ENCODE results near the gene PDXDC1. TPM values are rescaled to one million over a fixed set of nuclear protein-coding genes. Genes with fewer than 3 reads are reported as not detected.
A peak's percentile ranks its signal among the peaks of the same experiment; 100 is the strongest.
"Not testable (repeated sequence)": the region's sequence is repeated elsewhere in the genome, so short reads cannot be mapped to it uniquely, and the experiment has no call there.

The PDXDC1 gene
- total RNA-seq, 1 donor from 2014 or later = 72.6 TPM

DNA sequence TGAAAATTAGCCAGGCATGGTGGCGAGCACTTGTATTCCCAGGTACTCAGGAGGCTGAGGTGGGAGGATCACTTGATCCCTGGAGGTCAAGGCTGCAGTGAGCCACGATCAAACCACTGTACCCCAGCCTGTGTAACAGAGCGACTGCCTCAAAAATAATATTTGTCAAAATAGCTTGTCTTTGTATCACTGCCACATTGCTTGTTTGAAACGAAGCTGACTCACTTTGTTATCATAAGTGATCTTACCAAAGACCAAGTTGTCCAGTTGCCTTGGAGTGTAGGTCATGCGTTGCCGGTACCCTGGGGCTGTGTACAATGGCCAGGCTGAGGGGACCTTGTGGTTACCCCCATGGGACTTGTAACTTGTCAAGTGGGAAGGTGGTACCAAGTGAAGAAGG, 21.9 kb downstream of the PDXDC1 start:
- DNase-seq; intact Hi-C loops (cut with DNase I): not testable (repeated sequence)
- peak; percentile 20 for ATAC-seq (ENCODE audit: poor library complexity)

DNA sequence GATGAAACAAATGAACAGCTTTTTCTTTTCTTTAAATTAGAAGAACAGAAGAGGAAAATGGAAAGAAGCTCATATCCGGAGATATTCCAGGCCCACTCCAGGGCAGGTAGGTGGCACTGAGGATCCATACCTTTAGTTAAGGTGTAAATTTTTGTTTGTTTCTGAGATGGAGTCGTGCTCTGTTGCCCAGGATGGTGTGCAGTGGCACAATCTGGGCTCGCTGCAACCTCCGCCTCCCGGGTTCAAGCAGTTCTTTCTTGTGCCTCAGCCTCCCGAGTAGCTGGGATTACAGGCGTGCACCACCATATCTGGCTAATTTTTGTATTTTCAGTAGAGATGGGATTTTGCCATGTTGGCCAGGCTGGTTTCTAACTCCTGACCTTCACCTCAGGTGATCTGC, 23.5 kb downstream of the PDXDC1 start:
- not testable (repeated sequence) for ATAC-seq (ENCODE audit: poor library complexity); DNase-seq

DNA sequence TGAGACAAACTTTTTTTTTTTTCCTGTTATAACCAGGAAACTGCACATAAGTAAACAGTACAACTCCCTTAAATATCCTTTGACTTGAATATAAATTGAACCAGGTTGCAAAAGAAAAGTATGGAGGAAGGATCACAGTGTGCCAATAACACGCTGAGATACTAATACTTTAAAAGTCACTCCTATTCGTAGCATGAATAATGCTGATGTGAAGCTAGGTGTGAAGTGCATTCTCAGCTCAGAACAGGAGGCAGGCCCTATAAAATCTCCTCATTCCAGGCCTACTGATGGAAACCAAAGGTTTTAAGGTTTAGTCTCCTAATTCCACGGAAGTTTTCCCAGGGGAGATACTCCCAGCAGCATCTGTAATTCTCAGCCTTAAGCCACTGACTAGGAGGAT, 25.0 kb downstream of the PDXDC1 start:
- ATAC-seq (ENCODE audit: poor library complexity); intact Hi-C loops (cut with DNase I); DNase-seq: not testable (repeated sequence)

More for the DNA sequence above, 23.5 kb downstream of the PDXDC1 start:
- intact Hi-C loops (cut with DNase I) = not testable (repeated sequence)

DNA sequence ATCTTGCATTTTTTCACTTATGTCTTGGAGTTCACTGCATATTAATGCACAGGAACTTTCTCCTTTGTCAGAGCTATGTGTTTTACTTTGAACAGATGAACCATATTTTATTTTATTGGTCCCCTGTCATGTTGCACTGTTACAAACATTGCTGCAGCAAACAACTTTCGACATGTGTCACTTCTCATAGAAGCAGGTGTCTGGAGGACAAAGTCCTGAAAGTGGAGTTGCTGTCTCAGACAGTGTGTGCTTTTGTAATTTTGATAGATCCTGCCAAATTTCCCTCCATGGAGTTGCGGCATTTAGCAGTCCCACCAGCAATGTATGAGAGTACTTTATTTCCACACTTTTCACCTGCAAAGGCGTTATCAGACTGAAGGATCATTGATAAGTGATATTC, 27.6 kb downstream of the PDXDC1 start:
- DNase-seq; ATAC-seq (ENCODE audit: poor library complexity); intact Hi-C loops (cut with DNase I): not testable (repeated sequence)

DNA sequence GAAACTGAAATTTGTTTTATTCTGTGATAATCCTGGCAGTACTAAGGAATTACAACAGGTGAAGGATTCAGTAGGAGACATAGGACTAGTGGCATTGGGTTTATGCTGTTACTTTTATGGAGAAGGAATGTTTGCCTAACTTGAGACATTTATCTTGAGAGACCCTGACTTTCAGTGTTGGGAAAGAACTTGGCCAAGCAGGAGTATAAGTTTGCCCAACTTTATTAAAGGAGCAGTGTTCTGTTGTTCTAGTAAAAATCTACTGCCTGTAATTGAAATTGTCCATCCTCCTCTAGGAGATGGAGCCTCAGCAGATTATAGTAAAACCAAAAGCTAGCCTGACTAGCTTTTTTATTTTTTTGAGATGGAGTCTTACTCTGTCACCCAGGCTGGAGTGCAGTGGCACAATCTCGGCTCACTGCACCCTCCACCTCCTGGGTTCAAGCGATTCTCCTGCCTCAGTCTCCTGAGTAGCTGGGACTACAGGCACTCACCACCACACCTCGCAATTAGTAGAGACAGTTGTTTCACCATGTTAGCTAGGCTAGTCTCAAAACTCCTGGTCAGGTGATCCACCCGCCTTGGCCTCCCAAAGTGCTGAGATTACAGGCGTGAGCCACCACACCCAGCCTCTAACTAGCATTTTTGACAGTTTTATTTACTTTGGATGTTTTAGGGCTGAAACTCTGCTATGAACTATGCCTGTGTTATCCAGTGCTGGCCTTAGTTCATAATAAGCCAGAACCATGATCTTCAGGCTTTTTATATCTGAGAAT, 30.7 kb downstream of the PDXDC1 start:
- peak; percentile 73 for ATAC-seq (ENCODE audit: poor library complexity)
- DNase-seq; intact Hi-C loops (cut with DNase I): not testable (repeated sequence)

DNA sequence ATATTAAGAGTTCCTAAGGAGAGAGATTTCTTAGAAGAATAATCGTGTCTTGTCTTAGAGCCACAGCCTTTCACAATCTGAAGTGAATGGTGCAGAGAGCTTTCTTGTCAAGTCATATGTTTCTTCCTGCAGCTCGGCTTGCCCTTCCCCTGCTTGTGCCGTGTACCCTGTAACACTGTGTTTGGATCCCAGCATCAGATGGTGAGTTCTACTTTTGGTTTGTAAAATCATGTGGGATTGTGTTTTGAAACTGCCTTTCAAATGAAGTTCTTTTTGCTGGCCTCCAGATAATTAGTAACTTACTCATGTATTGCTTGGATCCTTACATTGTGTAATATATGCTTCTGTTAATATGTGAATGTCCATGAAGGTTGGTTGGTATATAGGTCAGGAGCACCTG, 33.8 kb downstream of the PDXDC1 start:
- intact Hi-C loops (cut with DNase I); ATAC-seq (ENCODE audit: poor library complexity); DNase-seq: not testable (repeated sequence)

- DNase-seq; ATAC-seq (ENCODE audit: poor library complexity); intact Hi-C loops (cut with DNase I): not testable (repeated sequence)
These were observed 38.1 kb downstream of the PDXDC1 start for GRCh38 chr16:15012941-15013340.

- intact Hi-C loops (cut with DNase I); ATAC-seq (ENCODE audit: poor library complexity); DNase-seq: not testable (repeated sequence)
These were observed 40.8 kb downstream of the PDXDC1 start for GRCh38 chr16:15015671-15016070.

DNA sequence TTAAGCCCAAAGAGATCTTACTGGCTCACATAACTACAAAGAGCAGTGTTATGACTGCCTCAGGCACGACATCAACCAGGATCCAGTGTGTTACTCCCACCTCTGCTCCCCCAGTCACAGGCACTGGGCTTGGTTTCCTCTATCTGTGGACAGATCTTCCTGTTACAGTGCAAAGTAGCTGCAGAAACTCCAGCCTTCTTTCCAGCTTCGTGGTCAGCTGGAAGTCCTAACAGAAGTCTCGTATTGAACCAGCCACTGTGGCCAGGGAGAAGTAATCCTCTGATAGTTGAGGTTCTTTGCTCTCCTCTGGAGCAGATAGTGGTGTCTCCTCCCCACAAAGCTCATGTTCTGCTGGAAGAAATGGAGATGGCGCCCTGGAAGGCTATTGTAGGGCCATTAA, 41.5 kb downstream of the PDXDC1 start:
- intact Hi-C loops (cut with DNase I); ATAC-seq (ENCODE audit: poor library complexity): not testable (repeated sequence)

GRCh38 chr16:15016951-15017580, 42.2 kb downstream of the PDXDC1 start:
- DNase-seq = not testable (repeated sequence)

More for the DNA sequence above, 41.5 kb downstream of the PDXDC1 start:
- not testable (repeated sequence) for DNase-seq

GRCh38 chr16:15021429-15021828, 46.6 kb downstream of the PDXDC1 start:
- ATAC-seq (ENCODE audit: poor library complexity); DNase-seq; intact Hi-C loops (cut with DNase I): not testable (repeated sequence)

More at GRCh38 chr16:15016951-15017580, 42.2 kb downstream of the PDXDC1 start:
- intact Hi-C loops (cut with DNase I) = not testable (repeated sequence)
- ATAC-seq (ENCODE audit: poor library complexity) = peak; percentile 83

GRCh38 chr16:15022194-15022593, 47.4 kb downstream of the PDXDC1 start:
- ATAC-seq (ENCODE audit: poor library complexity) = peak; percentile 56
- DNase-seq; intact Hi-C loops (cut with DNase I): not testable (repeated sequence)

DNA sequence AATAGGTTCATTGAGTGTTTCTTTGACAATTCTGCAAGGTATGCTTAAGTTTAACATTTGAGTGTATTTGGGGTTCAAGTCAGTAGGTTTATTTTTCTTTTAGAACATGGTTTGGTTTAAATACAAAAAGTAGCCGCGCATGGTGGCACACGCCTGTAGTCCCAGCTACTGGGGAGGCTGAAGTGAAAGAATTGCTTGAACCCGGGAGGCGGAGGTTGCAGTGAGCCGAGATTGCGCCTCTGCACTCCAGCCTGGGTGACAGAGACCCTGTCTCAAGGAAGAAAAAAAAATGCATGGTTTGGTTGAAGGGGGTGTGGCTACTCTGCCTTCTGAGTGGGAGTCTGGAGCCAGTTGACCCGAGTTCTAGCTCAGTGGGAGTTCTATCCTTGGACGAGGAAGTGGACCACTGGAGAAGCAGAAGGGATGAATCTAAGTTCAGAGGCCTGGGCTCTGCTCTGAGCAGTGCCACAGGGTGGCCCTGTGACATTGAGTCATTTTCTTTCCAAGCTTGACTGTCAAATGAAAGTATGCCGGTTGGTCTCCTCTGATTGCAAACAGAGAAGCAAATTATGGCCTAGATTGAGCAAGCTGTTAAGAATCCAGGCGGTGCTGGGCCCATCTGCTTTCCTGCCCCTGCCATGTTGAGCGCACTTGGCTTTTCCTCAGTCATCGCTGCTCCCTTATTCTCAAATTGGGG, 48.7 kb downstream of the PDXDC1 start:
- ATAC-seq (ENCODE audit: poor library complexity); DNase-seq; intact Hi-C loops (cut with DNase I): not testable (repeated sequence)

GRCh38 chr16:15024858-15025199, 50.0 kb downstream of the PDXDC1 start:
- intact Hi-C loops (cut with DNase I); ATAC-seq (ENCODE audit: poor library complexity); DNase-seq: not testable (repeated sequence)

DNA sequence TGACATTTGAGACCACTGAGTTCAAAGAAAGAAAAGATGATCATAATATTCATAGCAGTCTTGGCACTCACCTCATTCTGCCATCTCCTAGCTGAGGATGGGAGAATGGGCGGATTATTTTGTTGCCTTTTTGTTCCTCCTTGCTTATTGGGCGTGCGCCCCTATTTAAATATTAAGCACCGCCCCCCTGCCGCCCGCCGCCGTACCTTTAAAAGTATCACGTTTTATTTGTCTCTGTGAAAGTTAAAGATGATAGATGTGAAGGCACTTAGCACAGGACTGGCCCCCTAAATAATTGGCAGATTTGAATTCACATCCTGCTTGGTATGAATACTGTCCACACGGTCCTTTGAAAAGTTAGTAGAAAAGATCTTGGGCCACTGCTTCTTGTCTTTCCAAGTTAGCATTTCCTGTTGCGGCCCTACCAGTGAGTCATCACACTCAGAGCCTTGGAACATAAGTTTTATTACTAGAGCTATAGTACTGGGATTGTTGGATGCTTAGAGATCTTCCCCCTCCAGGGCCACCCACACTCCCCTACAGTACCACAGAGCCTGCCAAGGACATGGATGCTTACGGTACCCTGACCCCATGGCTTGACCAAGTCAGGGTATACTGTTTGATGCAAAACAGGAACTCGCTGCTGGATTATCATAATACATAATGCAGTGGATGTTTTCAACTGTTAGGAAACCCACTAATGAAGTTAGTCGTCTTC, 50.6 kb downstream of the PDXDC1 start:
- ATAC-seq (ENCODE audit: poor library complexity) = peak; percentile 14
- intact Hi-C loops (cut with DNase I); DNase-seq: not testable (repeated sequence)

DNA sequence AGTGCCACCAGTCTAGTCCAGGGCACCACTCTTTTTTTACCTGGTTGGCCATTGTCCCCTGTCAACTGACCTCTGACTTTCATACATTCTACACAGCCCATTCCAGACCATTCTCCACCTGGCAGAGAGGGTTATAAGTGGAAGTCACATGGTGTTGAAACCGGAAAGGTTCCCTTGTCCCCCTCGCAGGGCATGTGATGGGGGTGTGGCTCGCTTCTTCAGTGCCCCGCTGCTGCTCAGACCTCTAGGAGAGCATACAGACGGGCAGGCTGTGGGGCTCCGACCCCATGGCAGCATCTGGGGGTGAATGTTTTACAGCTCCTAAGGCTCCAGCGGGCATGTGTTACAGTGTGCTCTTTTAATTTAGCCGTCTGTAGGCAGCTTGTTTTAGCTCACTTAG, 52.2 kb downstream of the PDXDC1 start:
- ATAC-seq (ENCODE audit: poor library complexity); intact Hi-C loops (cut with DNase I); DNase-seq: not testable (repeated sequence)

GRCh38 chr16:15027503-15028344, 52.9 kb downstream of the PDXDC1 start:
- peak; percentile 30 for ATAC-seq (ENCODE audit: poor library complexity)
- intact Hi-C loops (cut with DNase I); DNase-seq: not testable (repeated sequence)

- DNase-seq; intact Hi-C loops (cut with DNase I): not testable (repeated sequence)
These were observed 53.5 kb downstream of the PDXDC1 start for GRCh38 chr16:15028345-15028715.

More at GRCh38 chr16:15028345-15028715, 53.5 kb downstream of the PDXDC1 start:
- not testable (repeated sequence) for ATAC-seq (ENCODE audit: poor library complexity)

Data from Right ventricle myocardium superior (tissue), 1 donor.